Stomach (tissue), 19 donors: ENCODE results near the gene NFE2L1. TPM values are rescaled to one million over a fixed set of nuclear protein-coding genes. Genes with fewer than 3 reads are reported as not detected.
A peak's percentile ranks its signal among the peaks of the same experiment; 100 is the strongest.
"Not testable (repeated sequence)": the region's sequence is repeated elsewhere in the genome, so short reads cannot be mapped to it uniquely, and the experiment has no call there.

ENCODE experiments used
- DNase-seq, 2 donors: peaks; one replicate each; pipeline versions ENCODE4 v3.0.0 to v3.0.0-alpha.2; 2013 to 2019
- H3K27ac ChIP-seq, 5 donors: fragments of 200-600 bp in 4 of 5; sonication (generic) in 4 of 5; one replicate each; pipeline ENCODE4 v1.5.1; 2013 to 2019; ENCODE audit warnings: mild to moderate bottlenecking in 1 of 5, moderate library complexity in 1 of 5
- H3K27me3 ChIP-seq, 3 donors: fragments of 200-600 bp; sonication (generic); one replicate each; pipeline ENCODE4 v1.5.1; 2017 to 2019; ENCODE audit warnings: mixed run types in 1 of 3
- H3K36me3 ChIP-seq, 4 donors: fragments of 200-600 bp; sonication (generic); 1 replicate in 3 of 4; 2 replicates in 1 of 4; pipeline ENCODE4 v1.5.1; 2016 to 2019
- H3K4me1 ChIP-seq, 4 donors: fragments of 200-600 bp; sonication (generic); one replicate each; pipeline ENCODE4 v1.5.1; 2016 to 2019
- H3K4me3 ChIP-seq, 4 donors: fragments of 200-600 bp; sonication (generic) in 3 of 4; one replicate each; pipeline ENCODE4 v1.5.1; 2016 to 2019; ENCODE audit warnings: mild to moderate bottlenecking in 1 of 4
- H3K9me3 ChIP-seq, 4 donors: fragments of 200-600 bp; sonication (generic); one replicate each; pipeline ENCODE4 v1.5.1; 2016 to 2019
- EP300 ChIP-seq: sonication (generic); formaldehyde crosslinking; IDR thresholded peaks from one replicate; pipeline ENCODE4 v1.6.1; 2017; ENCODE audit warnings: antibody characterized with exemption
- POLR2A ChIP-seq, 4 donors: fragments of 450-650 bp; IDR thresholded peaks; one replicate each; pipeline ENCODE4 v1.6.1; 2016; ENCODE audit warnings: antibody characterized with exemption in 4 of 4, control low read depth in 2 of 4, mild to moderate bottlenecking in 1 of 4, moderate library complexity in 1 of 4
- POLR2AphosphoS5 ChIP-seq, 3 donors: sonication (generic); formaldehyde crosslinking; IDR thresholded peaks; one replicate each; pipeline ENCODE4 v1.6.1; 2016; ENCODE audit warnings: antibody characterized with exemption in 3 of 3
- WGBS, 5 donors: extraction: QIAGEN DNeasy Blood & Tissue Kit in 3 of 5; methylation state at CpG; one replicate each; pipeline versions ENCODE4 v1.1.5 to v1.1.7; 2013 to 2018; 5-methylcytosine and 5-hydroxymethylcytosine counted together
- intact Hi-C: fragments of 100-400 bp; cut with DNase I; formaldehyde crosslinking; loops from one replicate; pipeline ENCODE4 v1.15.1; 2023; ENCODE audit warnings: low total_unique reads
- long read RNA-seq, 10 donors: transcript quantifications; one replicate each; lab custom pipeline, GENCODE V29; 2026
- polyA plus RNA-seq, 3 donors: library from polyadenylated mRNA; stranded (reverse); fragments of 200-250 nt; gene quantifications; one replicate each; pipeline ENCODE4 v1.2.3, GENCODE V29; 2013
- total RNA-seq, 5 donors: library from RNA; depleted of rRNA; stranded (reverse); fragments of >200 nt; gene quantifications; one replicate each; pipeline versions ENCODE4 v1.1.0 to v1.2.3, GENCODE V29; 2014 to 2016
- TF ChIP-seq, protein P1 (sequence below), 7 experiments: fragments of 450-650 bp in 4 of 7; fragments of 200-600 bp in 3 of 7; sonication (generic) in 3 of 7; IDR thresholded peaks; one replicate each; pipeline ENCODE4 v1.5.1; 2016 to 2019; ENCODE audit warnings: antibody characterized with exemption in 7 of 7, control low read depth in 2 of 7, mild to moderate bottlenecking in 1 of 7
- donor health status: healthy with polysubstance abuse.
- donor health status: Bipolar disorder and iron deficiency.
- donor health status: healthy.

NFE2L1 gene, protein sequence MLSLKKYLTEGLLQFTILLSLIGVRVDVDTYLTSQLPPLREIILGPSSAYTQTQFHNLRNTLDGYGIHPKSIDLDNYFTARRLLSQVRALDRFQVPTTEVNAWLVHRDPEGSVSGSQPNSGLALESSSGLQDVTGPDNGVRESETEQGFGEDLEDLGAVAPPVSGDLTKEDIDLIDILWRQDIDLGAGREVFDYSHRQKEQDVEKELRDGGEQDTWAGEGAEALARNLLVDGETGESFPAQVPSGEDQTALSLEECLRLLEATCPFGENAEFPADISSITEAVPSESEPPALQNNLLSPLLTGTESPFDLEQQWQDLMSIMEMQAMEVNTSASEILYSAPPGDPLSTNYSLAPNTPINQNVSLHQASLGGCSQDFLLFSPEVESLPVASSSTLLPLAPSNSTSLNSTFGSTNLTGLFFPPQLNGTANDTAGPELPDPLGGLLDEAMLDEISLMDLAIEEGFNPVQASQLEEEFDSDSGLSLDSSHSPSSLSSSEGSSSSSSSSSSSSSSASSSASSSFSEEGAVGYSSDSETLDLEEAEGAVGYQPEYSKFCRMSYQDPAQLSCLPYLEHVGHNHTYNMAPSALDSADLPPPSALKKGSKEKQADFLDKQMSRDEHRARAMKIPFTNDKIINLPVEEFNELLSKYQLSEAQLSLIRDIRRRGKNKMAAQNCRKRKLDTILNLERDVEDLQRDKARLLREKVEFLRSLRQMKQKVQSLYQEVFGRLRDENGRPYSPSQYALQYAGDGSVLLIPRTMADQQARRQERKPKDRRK
- 100 to 1,000 TPM in 3 of 5 donors, 10 to 100 TPM in 2; 51.4 to 160 (median 126) TPM for total RNA-seq
- polyA plus RNA-seq: 10 to 100 TPM; 25.2 to 39.5 (median 36.6) TPM
- long read RNA-seq, donor 1, full-length matches to known transcripts: 4 of 53 reads
- long read RNA-seq, donor 1, partial matches to known transcripts: 49 of 53 reads
- long read RNA-seq, donor 1, other reads (novel, unspliced or antisense): 0 of 53 reads
- long read RNA-seq, donor 2, full-length matches to known transcripts: 18 of 34 reads
- long read RNA-seq, donor 2, partial matches to known transcripts: 16 of 34 reads
- long read RNA-seq, donor 2, other reads (novel, unspliced or antisense): 0 of 34 reads
- long read RNA-seq, donor 3, full-length matches to known transcripts: 2 of 8 reads
- long read RNA-seq, donor 3, partial matches to known transcripts: 6 of 8 reads
- long read RNA-seq, donor 3, other reads (novel, unspliced or antisense): 0 of 8 reads
- long read RNA-seq, donor 4: 0 reads
- long read RNA-seq, donor 5, full-length matches to known transcripts: 9 of 42 reads
- long read RNA-seq, donor 5, partial matches to known transcripts: 33 of 42 reads
- long read RNA-seq, donor 5, other reads (novel, unspliced or antisense): 0 of 42 reads
- long read RNA-seq, donor 6, full-length matches to known transcripts: 23 of 105 reads
- long read RNA-seq, donor 6, partial matches to known transcripts: 77 of 105 reads
- long read RNA-seq, donor 6, other reads (novel, unspliced or antisense): 5 of 105 reads
- long read RNA-seq, donor 7, full-length matches to known transcripts: 8 of 46 reads
- long read RNA-seq, donor 7, partial matches to known transcripts: 38 of 46 reads
- long read RNA-seq, donor 7, other reads (novel, unspliced or antisense): 0 of 46 reads
- long read RNA-seq, donor 8, full-length matches to known transcripts: 6 of 26 reads
- long read RNA-seq, donor 8, partial matches to known transcripts: 20 of 26 reads
- long read RNA-seq, donor 8, other reads (novel, unspliced or antisense): 0 of 26 reads
- long read RNA-seq, donor 9, full-length matches to known transcripts: 2 of 30 reads
- long read RNA-seq, donor 9, partial matches to known transcripts: 28 of 30 reads
- long read RNA-seq, donor 9, other reads (novel, unspliced or antisense): 0 of 30 reads
- long read RNA-seq, donor 10, full-length matches to known transcripts: 2 of 2 reads
- long read RNA-seq, donor 10, partial matches to known transcripts: 0 of 2 reads
- long read RNA-seq, donor 10, other reads (novel, unspliced or antisense): 0 of 2 reads

DNA sequence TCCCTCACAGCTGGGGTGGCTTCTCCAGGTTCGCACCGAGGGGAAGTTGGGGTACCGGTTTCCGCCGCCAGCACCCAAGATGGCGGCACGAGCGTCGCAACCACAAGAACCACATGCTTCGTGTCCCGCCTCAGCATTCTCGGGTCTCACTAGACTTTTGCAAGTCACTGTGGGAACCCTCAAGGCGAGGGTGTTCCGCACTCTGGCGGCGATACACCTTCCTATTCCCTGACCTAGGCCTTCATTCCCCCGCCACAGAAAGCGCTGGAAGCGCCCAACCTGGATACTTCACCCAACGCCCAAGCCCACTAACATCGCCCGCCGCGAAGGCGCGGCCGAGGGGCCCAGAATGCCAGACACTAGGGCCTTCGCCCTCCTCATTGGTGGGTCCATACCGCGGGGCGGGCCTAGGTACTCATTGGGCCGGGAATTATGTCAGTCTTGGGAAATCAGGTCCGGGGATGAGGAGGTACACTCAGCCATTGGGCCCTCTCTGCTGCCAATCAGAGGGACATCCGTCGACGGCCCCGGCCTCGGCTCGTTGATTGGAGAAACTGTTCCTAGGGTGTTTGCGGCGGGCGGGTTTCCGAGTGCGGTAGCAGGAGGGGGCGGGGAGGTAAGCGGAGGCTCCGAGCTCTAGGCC is at the start of gene NFE2L1:
Gene NFE2L1 (plus strand): TSS at position 619 of the 643 bp plus-strand sequence. CDS start 2,760 bp downstream, outside the sequence.
- TF ChIP-seq POLR2AphosphoS5 (IDR thresholded peaks at IDR 0.05): peak; percentile 16 to 86 (median 79)
- TF ChIP-seq, protein P1, sequence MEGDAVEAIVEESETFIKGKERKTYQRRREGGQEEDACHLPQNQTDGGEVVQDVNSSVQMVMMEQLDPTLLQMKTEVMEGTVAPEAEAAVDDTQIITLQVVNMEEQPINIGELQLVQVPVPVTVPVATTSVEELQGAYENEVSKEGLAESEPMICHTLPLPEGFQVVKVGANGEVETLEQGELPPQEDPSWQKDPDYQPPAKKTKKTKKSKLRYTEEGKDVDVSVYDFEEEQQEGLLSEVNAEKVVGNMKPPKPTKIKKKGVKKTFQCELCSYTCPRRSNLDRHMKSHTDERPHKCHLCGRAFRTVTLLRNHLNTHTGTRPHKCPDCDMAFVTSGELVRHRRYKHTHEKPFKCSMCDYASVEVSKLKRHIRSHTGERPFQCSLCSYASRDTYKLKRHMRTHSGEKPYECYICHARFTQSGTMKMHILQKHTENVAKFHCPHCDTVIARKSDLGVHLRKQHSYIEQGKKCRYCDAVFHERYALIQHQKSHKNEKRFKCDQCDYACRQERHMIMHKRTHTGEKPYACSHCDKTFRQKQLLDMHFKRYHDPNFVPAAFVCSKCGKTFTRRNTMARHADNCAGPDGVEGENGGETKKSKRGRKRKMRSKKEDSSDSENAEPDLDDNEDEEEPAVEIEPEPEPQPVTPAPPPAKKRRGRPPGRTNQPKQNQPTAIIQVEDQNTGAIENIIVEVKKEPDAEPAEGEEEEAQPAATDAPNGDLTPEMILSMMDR (IDR thresholded peaks at IDR 0.05): peak in 1 of 7 experiments; percentile 17
- TF ChIP-seq POLR2A (IDR thresholded peaks at IDR 0.05): peak in 1 of 4 donors; percentile 54
- TF ChIP-seq EP300: no peak
- peak within 1 kb of the TSS; percentile 94 to 99 (median 97) for H3K27ac ChIP-seq
- peaks cover 49 to 59% (median 55%) of the 10 kb centered on the region in 4 donors for H3K4me1 ChIP-seq
- peaks cover 10 to 22% (median 14%) of the 10 kb centered on the region in 4 donors for H3K36me3 ChIP-seq
- peak within 1 kb of the TSS; percentile 71 to 80 (median 75) for H3K4me3 ChIP-seq
- H3K9me3 ChIP-seq: no peaks in the 10 kb centered on the region
- peak; percentile 99 to 100 for DNase-seq
- no peaks in the 10 kb centered on the region for H3K27me3 ChIP-seq
- WGBS, 5 donors: 0 to 1% (median 0%) methylated on average over 34 to 47 of the region's 47 CpGs
- intact Hi-C loops: no loop called here

- Histone ChIP-seq H3K36me3 (no peaks in the 10 kb centered on the region), H3K9me3 (no peaks in the 10 kb centered on the region), H3K27ac (no peak overlapping the region), H3K4me1 (peaks cover 0 to 23% (median 11%) of the 10 kb centered on the region in 4 donors), H3K4me3 (no peak overlapping the region), H3K27me3 (peaks cover 0 to 15% (median 0%) of the 10 kb centered on the region in 3 donors)
- WGBS, 5 donors: 45 to 57% (median 52%) methylated on average over 4 of the region's 4 CpGs
- TF ChIP-seq, protein P1 (IDR thresholded peaks at IDR 0.05): no peak
- TF ChIP-seq EP300 (no peak), POLR2AphosphoS5 (IDR thresholded peaks at IDR 0.05) (no peak), POLR2A (IDR thresholded peaks at IDR 0.05) (no peak)
- intact Hi-C loops: no loop called here
- DNase-seq: no peak
Observed at GRCh38 chr17:47999582-47999981, 48.6 kb upstream of the NFE2L1 start.

DNA sequence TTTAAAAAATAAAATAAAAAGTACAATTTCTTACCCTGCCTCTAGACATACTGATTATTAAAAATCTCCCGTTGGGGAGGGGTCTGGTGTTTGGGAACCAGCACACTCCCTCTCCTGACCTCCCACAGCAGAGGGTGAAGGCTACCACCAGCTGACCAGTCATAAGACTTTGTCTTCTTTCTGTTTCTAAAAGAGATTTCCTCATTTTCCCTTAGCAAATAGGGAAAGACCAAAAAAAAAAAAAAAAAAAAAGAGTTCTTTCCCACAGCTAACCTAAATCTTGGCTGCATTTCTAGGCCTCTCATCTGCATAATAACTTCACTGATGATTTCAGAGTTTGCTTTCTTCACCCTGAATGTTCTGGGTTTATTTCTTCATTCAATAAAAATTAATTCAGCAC is 47.0 kb upstream of the NFE2L1 start:
- H3K4me3 ChIP-seq: no peak overlapping the region
- H3K4me1 ChIP-seq: peaks cover 0 to 23% (median 11%) of the 10 kb centered on the region in 4 donors
- intact Hi-C loops: no loop called here
- peaks cover 0 to 5% (median 0%) of the 10 kb centered on the region in 3 donors for H3K27me3 ChIP-seq
- no peak for DNase-seq
- TF ChIP-seq POLR2A (IDR thresholded peaks at IDR 0.05): no peak
- TF ChIP-seq, protein P1 (IDR thresholded peaks at IDR 0.05): no peak
- no peak for TF ChIP-seq EP300
- no peak for TF ChIP-seq POLR2AphosphoS5 (IDR thresholded peaks at IDR 0.05)
- no peaks in the 10 kb centered on the region for H3K36me3 ChIP-seq
- H3K9me3 ChIP-seq: no peaks in the 10 kb centered on the region
- peak overlapping the region in 2 of 5 donors; percentile 26 to 75 for H3K27ac ChIP-seq
- WGBS, 5 donors: 79 to 94% (median 90%) methylated on average over 1 of the region's 1 CpG

DNA sequence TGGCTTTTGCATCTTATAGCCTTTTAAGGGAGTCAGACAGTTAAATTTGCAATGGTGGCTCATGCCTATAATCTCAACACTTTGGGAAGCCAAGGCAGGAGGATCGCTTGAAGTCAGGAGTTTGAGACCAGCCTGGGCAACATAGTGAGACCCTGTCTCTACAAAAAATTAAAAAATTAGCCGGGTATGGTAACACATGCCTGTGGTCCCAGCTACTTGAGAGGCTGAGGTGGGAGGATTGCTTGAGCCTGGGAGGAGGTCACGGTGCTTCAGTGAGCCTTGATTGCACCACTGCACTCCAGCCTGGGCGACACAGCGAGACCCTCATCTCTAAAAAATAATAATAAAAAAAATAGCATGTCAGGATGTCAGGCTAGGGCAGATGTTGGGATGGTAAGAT is 46.5 kb upstream of the NFE2L1 start:
- H3K4me3 ChIP-seq, H3K36me3 ChIP-seq, intact Hi-C loops, H3K27me3 ChIP-seq, DNase-seq, H3K9me3 ChIP-seq: not testable (repeated sequence)
- Histone ChIP-seq H3K4me1 (peaks cover 0 to 23% (median 11%) of the 10 kb centered on the region in 4 donors), H3K27ac (peak overlapping the region in 4 of 5 donors; percentile 26 to 75 (median 60))
- 95 to 99% (median 96%) methylated on average over 5 of the region's 5 CpGs for WGBS, 5 donors
